Measurements from ENCODE around the gene PRDX4.
A peak's percentile ranks its signal among the peaks of the same experiment; 100 is the strongest.
"Not testable (repeated sequence)": the region's sequence is repeated elsewhere in the genome, so short reads cannot be mapped to it uniquely, and the experiment has no call there.

PRDX4 gene

DNA sequence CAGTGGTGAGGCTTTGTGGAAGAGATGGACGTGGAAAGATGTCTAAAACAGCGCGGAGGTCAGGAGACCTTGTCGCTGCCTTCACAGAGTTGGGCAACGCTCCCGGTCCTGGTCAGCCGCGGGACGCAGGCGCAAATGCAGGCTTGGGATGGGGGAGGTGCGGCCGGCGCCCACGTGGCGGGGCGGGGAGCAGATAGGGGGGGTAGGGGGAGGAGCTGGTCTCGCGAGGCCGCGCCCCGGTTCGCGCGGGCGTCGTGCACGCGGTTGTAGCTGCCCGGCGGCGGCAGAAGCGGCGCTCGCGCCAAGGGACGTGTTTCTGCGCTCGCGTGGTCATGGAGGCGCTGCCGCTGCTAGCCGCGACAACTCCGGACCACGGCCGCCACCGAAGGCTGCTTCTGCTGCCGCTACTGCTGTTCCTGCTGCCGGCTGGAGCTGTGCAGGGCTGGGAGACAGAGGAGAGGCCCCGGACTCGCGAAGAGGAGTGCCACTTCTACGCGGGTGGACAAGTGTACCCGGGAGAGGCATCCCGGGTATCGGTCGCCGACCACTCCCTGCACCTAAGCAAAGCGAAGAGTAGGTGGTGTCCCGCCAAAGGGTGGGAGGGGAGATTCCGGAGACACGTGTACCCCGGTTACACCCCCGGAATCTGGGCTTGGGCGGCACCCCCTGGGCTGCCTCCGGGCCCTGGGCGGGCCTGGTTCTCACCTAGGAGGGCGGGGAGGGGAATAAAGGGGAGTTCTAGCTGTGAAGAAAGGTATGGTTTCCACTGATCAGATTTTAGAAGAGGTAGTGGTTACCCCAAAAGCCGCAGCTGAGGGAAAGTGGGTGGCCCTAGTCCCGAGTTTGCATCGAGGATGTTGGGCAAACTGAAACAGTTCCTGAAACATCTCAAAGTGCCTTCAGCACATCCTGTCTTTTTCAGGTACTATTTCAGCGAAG, at the start of gene PRDX4:
TSS of gene PRDX4 (plus strand) at position 255 of the 939 bp plus-strand sequence. CDS start at position 333, 78 bp downstream.
- H3K4me3 ChIP-seq (ENCODE audit: low read depth, low read length): peak within 1 kb of the TSS; percentile 66
- peak; percentile 67 for DNase-seq (ENCODE audit: low read depth)

DNA sequence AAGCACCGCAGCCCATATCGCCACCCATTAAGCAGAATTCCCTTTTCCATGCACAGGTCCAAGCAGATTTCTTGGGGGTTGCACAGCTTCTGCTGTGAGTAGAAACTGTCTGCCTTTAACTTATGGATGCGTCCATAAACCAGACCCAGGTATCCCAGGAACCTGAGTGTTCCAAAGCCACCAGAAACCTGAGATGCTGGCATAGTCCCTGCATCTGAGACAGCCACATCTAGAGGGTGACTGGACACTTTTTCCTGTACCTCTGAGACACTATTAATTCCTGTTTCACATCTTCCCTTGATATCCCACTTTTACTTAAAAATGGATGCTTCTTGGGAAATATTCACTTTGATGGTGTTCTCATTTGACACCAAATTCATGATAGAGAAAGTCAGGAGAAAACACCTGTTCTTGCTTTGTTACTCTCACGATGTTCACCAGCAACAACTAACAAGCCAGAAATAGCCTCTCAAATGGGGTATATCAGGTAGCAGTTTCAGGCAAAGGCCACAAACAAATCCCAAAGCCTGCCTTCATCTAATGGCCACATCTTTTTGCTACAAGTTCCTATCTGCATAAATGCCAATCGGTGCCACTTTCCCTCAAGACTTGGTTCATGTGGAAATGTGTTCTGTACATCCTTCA, 45.5 kb upstream of the PRDX4 start:
- DNase-seq (ENCODE audit: low read depth): no peak
- no peak overlapping the region for H3K4me3 ChIP-seq (ENCODE audit: low read depth, low read length)

DNA sequence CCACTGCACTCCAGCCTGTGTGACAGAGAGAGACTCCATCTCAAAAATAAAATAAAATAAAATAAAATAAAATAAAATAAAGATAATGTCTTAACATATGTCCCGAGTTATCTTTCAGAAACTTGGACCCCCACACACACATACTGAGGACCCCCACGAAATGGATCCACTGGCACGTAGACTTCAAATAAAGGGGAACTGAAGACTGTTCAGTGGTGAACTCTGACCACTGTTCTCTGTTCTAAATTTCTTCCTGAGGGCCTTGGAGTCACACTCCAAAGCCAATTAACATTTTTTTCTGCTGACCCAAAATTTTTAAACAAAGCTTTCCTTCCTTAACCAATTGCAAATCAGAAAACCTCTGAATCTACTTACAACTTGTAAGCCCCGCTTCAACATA, 43.5 kb upstream of the PRDX4 start:
- no peak overlapping the region for H3K4me3 ChIP-seq (ENCODE audit: low read depth, low read length)
- no peak for DNase-seq (ENCODE audit: low read depth)

DNA sequence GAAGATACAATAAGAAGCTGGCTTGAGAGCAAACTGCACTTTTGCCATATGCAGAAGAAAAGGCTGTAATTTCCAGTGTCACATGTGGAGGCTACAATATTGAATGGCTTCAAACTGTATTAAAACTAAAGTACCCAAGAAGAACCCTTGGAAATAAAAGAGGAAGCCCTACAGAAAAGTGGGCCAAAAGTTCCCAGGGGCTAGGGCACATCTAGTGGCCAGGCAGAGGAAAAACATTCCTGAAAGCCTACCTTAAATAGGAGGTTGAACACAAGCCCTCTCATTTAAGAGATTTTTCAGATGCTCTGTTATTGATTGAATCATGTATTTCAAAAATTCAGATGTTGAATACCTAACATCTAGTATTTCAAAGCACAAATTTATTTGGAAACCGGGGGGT, 40.6 kb upstream of the PRDX4 start:
- no peak for DNase-seq (ENCODE audit: low read depth)
- no peak overlapping the region for H3K4me3 ChIP-seq (ENCODE audit: low read depth, low read length)

DNA sequence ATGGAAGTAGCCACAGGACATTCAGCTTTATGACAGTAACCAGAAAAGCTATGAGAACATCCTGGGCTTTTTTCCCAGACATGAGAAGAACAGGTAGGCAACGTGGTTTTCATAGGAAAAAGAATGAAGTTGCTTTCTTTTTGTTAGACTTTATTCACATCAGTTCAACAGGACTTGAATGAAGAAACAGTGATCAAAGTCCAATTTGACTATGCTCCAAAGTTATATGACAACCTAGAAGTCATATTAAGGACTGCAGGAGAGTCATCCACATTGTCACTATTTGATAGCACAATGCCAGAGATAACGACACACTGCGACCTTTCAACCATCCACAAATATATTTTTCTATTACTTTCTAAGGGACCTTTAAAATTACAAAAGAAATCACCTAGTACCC, 39.2 kb upstream of the PRDX4 start:
- H3K4me3 ChIP-seq (ENCODE audit: low read depth, low read length): no peak overlapping the region
- DNase-seq (ENCODE audit: low read depth): no peak

DNA sequence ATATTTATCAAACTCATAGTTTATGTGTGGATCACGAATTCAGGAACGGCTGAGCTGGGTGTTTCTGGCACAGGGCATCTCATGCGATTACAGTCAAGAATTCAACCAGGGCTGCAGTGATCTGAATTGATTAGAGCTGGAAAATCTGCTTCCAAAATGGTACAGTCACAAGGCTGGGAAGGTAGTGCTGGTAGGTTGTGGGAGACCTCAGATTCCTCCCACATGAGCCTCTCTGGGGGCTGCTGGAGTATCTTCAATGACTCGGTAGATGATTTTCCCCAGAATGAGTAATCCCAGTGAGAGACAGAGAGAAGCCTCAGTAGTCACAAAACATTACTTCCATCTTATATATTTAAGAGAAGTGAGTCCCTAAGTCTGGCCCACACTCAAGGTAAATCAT, 36.2 kb upstream of the PRDX4 start:
- DNase-seq (ENCODE audit: low read depth): no peak
- H3K4me3 ChIP-seq (ENCODE audit: low read depth, low read length): no peak overlapping the region

DNA sequence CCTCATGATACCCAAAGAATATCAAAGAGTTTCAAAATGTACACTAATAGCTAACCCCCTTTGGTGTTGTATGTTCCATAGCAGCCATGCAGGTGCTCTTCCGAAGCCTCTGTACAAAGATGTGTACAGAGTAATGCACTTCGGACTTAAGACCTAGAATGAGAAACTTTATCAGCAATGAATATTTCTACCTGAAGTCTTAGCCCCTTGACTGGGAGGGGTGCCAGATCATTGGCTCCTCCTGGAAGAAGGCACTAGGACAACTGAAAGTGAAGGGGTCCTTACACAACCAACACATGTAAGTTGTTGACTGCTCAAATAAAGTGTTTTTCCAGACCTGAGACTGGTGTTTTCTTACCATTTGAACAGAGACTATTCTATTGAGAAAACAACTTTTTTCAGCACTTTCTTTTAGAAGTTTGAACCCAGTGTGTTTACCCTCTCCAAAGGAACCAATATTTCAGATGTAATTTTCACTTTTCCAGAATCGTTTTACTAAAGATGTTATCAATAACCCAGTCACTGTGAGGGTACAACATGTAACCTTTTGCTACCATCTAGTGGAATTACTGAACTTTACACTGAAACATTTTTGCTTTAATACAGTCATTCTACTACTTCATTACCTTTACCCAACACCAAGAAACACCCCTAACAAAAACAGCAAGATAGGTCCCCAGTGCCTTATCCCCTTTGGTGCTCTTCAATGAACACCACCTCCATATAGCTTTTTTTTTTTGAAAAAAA, 33.3 kb upstream of the PRDX4 start:
- no peak overlapping the region for H3K4me3 ChIP-seq (ENCODE audit: low read depth, low read length)

DNA sequence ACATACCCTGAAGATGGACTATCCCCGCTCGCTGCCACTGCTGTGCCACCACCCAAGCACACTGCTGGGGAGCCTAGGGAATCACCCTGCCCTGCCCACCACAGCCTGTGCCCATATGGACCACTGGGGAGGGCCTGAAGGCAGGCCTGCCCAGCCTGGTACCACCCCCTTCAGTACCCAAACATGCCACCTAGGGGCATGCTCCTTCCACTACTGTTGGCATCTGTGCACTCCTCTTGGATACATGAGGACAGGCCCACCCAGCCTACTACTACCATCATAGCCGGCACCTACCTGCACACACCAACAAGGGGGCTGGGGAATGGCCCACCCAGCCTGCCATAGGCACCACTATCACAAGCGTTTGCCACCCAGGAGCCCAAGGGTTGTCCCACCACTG, 30.1 kb upstream of the PRDX4 start:
- no peak overlapping the region for H3K4me3 ChIP-seq (ENCODE audit: low read depth, low read length)
- no peak for DNase-seq (ENCODE audit: low read depth)

More for the DNA sequence above, 33.3 kb upstream of the PRDX4 start:
- no peak for DNase-seq (ENCODE audit: low read depth)

DNA sequence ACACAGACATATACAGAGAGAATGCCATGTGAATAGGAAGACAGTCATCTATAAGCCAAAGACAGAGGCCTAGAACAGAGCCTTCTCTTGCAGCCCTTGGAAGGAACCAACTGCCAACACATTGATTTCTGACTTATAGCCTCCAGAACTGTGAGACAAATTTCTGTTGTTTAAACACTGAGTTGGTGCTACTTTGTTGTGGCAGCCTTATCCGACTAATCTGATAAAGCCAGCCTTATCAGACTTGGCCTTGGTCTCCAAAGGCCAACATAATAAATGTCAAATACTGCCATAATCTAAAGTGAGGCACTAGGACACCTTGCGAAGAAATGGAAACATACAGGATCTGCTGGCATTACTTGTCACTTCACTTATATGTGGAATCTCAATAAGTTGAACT, 24.3 kb upstream of the PRDX4 start:
- no peak for DNase-seq (ENCODE audit: low read depth)
- H3K4me3 ChIP-seq (ENCODE audit: low read depth, low read length): no peak overlapping the region

DNA sequence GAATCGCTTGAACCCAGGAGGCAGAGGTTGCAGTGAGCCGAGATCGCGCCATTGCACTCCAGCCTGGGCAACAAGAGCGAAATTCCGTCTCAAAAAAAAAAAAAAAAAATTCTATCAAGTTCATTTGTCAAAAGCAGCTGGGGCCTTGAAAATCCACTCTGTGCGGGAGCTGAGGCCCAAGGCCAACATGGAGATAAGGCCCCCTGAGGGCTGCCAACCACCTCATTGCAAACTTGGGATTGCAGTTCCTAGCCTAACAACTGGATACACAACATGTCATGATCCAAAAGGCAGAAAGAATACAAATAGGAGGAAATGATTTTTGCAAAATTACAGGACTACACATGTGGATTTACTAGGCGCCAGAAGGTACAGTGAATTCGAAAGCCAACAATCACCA, 22.5 kb upstream of the PRDX4 start:
- no peak overlapping the region for H3K4me3 ChIP-seq (ENCODE audit: low read depth, low read length)
- no peak for DNase-seq (ENCODE audit: low read depth)

DNA sequence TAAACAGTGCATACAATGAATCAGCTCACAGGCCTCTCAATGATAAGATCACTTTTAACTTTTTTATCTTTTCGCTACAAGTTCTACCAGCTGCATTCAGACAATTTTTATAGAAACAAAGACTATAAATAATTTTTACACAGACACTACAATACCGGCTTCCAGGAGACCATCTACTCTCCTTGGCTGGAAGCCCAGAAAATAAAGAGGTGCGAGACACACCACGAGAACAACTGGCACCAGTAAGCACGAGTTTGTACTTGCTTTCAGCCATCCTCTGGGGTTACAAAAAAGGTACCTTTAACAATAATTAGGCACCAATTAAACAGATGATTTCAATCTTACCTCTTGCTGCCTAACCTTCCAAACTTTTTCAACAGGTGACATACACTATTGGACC, 11.2 kb upstream of the PRDX4 start:
- no peak overlapping the region for H3K4me3 ChIP-seq (ENCODE audit: low read depth, low read length)
- no peak for DNase-seq (ENCODE audit: low read depth)

DNA sequence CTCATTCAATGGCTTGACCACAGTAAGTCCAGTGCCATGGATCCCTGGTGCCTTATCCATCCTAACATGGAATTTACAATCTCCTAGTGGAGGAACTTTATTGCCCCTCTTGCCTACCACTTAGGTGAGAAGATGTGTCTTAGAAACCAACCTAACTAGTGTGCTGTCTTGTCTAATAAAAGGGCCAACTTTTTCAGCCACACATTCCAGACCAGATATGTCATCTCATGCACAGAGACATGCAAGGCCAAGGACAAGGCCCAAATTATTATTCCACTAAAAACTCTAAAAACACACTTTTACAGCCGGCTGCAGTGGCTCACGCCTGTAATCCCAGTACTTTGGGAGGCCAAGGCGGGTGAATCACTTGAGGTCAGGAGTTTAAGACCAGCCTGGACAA, 10.6 kb upstream of the PRDX4 start:
- no peak overlapping the region for H3K4me3 ChIP-seq (ENCODE audit: low read depth, low read length)
- no peak for DNase-seq (ENCODE audit: low read depth)

DNA sequence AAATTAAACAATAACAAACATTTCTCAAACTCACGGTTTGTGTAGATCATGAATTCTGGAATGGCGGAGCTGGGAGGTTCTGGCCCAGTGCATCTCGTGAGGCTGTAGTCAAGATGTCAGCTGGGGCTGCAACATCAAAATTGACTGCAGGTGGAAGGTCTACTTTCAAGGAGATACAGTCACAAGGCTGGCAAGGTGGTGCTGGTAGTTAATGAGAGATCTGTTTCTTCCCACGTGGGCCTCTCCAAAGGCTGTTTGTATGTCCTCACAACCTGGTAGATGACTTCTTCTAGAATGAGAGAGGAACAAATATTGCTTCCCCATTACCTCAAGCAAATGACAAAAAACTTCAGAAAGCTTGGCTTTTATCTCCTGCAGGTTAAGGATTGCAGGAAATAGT, 8.0 kb upstream of the PRDX4 start:
- DNase-seq (ENCODE audit: low read depth): no peak
- no peak overlapping the region for H3K4me3 ChIP-seq (ENCODE audit: low read depth, low read length)

DNA sequence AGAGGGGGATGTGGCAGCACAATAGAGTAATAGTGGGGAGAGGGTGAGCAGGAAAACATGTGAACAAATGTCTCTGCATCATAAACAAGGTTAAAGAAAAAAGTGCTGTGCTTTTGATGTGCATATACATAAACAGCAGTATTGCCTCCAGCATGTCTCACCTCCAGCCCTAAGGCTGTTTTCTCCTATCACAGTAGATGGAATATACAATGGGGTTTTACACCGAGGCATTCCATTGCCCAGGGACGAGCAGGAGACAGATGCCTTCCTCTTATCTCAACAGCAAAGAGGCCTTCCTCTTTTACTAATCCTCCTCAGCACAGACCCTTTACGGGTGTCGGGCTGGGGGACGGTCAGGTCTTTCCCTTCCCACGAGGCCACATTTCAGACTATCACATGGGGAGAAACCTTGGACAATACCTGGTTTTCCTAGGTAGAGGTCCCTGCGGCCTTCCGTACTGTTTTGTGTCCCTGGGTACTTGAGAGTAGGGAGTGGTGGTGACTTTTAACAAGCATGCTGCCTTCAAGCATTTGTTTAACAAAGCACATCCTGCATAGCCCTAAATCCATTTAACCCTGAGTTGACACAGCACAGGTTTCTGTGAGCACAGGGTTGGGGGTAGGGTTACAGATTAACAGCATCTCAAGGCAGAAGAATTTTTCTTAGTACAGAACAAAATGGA, 7.1 kb upstream of the PRDX4 start:
- not testable (repeated sequence) for H3K4me3 ChIP-seq (ENCODE audit: low read depth, low read length); DNase-seq (ENCODE audit: low read depth)

DNA sequence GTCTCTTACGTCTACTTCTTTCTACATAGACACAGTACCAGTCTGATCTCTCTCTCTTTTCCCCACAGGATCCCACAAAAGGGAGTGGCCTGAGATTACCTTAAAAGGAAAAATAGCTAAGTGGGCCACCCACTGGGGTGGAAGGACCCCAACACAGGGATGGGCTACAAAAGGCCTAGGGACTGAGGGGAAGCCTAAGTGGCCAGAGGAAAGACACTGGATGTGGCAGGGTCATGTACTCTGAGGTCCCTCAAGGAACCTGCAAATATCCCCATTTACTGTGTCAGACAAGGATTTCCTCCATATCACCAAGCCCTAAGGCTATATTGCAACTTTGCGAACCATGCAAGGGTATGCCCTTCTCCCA, 6.5 kb upstream of the PRDX4 start:
- H3K4me3 ChIP-seq (ENCODE audit: low read depth, low read length): no peak overlapping the region
- DNase-seq (ENCODE audit: low read depth): no peak

DNA sequence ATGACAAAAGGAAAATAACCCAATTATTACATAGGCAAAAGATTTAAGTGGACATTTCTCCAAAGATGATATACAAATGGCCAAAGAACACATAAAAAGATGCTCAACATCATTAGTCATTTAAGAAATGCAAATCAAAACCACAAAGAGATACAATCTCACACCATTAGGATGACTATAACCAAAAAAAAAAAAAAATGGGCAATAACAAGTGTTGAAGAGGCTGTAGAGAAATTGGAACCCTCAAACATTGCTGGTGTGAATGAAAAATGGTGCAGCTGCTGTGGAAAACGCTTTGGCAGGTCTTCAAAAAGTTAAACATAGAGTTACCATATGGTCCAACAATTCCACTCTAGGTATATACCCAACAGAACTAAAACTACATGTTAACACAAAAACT, 5.6 kb upstream of the PRDX4 start:
- no peak overlapping the region for H3K4me3 ChIP-seq (ENCODE audit: low read depth, low read length)
- no peak for DNase-seq (ENCODE audit: low read depth)

DNA sequence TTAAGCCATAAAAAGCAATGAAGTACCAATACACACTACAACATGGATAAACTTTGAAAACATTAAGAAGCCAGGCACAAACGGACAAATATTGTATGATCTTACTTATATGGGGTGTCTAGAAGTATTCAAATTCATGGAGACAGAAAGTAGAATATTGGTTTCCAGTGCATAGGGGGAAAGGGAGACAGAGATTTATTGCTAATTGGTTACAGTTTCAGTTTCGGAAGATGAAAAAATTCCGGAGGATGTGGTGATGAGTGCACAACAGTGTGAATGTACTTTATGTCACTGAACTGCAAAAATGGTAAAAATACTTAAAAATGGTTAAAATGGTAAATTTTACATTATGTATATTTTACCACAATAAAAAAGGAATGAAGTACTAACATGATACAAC, 5.1 kb upstream of the PRDX4 start:
- DNase-seq (ENCODE audit: low read depth): no peak
- H3K4me3 ChIP-seq (ENCODE audit: low read depth, low read length): no peak overlapping the region

DNA sequence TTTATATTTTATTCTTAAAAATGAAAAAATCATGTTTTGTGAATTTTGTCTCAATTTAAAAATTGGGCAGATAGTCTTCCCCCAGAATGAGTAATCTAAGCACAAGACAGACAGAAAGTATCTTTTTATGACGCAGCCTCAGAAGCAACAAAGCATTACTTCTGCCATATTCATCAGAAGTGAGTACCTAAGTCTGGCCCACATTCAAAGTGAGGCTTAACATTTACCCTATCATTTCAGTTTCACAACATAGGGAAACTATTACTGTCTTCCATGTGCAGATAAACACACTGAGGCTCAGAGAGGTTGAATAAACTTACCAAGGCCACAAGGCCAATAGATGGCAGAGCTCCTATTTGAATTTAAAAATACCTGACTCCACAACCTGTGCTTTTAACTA, 4.4 kb upstream of the PRDX4 start:
- DNase-seq (ENCODE audit: low read depth): peak; percentile 25
- no peak overlapping the region for H3K4me3 ChIP-seq (ENCODE audit: low read depth, low read length)

DNA sequence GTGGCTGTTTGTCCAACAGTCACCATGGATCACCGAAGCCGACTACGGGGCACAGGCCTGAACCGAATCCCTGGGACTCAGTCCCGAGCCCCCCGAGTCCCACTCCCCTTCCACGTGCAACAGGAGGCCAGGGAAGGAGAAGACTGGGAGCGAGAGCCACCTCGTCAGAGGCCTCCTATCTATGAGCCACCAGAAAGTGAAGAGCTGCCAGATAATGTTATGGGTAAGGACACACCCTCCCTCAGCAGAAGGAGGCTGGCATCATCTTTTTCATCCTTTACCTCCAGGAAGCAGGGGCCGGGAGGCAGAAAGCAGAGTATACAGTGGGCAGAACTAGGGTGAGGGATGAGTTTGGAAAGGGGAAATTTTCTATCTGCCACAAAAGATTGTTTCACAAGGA, 2.8 kb upstream of the PRDX4 start:
- H3K4me3 ChIP-seq (ENCODE audit: low read depth, low read length): no peak overlapping the region
- DNase-seq (ENCODE audit: low read depth): no peak

DNA sequence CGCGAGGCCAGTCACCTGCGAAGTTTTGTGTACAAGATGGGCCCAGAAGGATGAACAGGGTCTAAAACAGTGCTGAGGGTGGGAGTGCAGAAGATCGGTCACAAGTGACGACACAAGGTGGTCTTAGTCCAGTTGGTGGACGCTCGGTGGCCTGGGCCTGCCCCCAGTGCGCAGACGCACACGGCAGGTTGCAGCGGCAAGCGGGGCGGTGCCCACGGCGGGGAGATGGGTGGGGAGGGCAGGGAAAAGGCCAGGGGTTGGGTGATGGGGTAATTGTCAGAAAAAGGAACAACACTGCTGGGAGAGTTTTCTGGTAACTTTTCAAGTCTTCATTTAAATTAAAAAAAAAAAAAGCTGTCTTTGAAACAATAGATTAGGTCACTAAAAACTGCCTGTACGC, 1.0 kb upstream of the PRDX4 start:
- no peak for DNase-seq (ENCODE audit: low read depth)
- no peak overlapping the region for H3K4me3 ChIP-seq (ENCODE audit: low read depth, low read length)
